Esophagus squamous epithelium (tissue), 5 donors: ENCODE data around the gene PLCB1. TPM values are rescaled to one million over a fixed set of nuclear protein-coding genes. Genes with fewer than 3 reads are reported as not detected.

Source experiments
- DNase-seq: peaks from one replicate; lab custom pipeline; 2025; lab: John Stamatoyannopoulos, UW
- H3K27ac ChIP-seq, 4 donors: fragments of 200-600 bp; sonication (generic); one replicate each; pipeline ENCODE4 v1.5.1; 2016 to 2019; ENCODE audit warnings: mild to moderate bottlenecking in 1 of 4
- H3K27me3 ChIP-seq, 4 donors: fragments of 200-600 bp; sonication (generic); 1 replicate in 3 of 4; 2 replicates in 1 of 4; pipeline versions ENCODE4 v1.5.1 to v1.6.0; 2017 to 2021; ENCODE audit warnings: antibody characterized with exemption in 1 of 4
- H3K36me3 ChIP-seq, 3 donors: fragments of 200-600 bp; sonication (generic); one replicate each; pipeline ENCODE4 v1.5.1; 2016 to 2019
- H3K4me1 ChIP-seq, 3 donors: fragments of 200-600 bp; sonication (generic); one replicate each; pipeline ENCODE4 v1.5.1; 2017 to 2019
- H3K4me3 ChIP-seq, 4 donors: fragments of 200-600 bp; sonication (generic); 1 replicate in 3 of 4; 2 replicates in 1 of 4; pipeline ENCODE4 v1.5.1; 2016 to 2019; ENCODE audit warnings: mild to moderate bottlenecking in 2 of 4, moderate library complexity in 1 of 4
- H3K9me3 ChIP-seq, 3 donors: fragments of 200-600 bp; sonication (generic); one replicate each; pipeline ENCODE4 v1.5.1; 2016 to 2019
- POLR2A ChIP-seq, 4 donors: fragments of 450-650 bp; IDR thresholded peaks; one replicate each; pipeline ENCODE4 v1.6.1; 2017; ENCODE audit warnings: antibody characterized with exemption in 4 of 4, mild to moderate bottlenecking in 4 of 4, moderate library complexity in 3 of 4
- WGBS, 2 donors: methylation state at CpG; one replicate each; pipeline ENCODE4 v1.1.5; 2018; 5-methylcytosine and 5-hydroxymethylcytosine counted together
- intact Hi-C: fragments of 100-400 bp; cut with DNase I; formaldehyde crosslinking; loops from one replicate; pipeline ENCODE4 v1.15.0; 2022
- total RNA-seq, 4 donors: library from RNA; depleted of rRNA; stranded (reverse); fragments of >200 nt; gene quantifications; one replicate each; pipeline ENCODE4 v1.1.0, GENCODE V29; 2016
- TF ChIP-seq, protein P1 (sequence below), 6 experiments: fragments of 450-650 bp in 4 of 6; fragments of 200-600 bp in 2 of 6; sonication (generic) in 2 of 6; IDR thresholded peaks; one replicate each; pipeline ENCODE4 v1.5.1; 2016 to 2019; ENCODE audit warnings: antibody characterized with exemption in 6 of 6, mild to moderate bottlenecking in 4 of 6, moderate library complexity in 4 of 6
- donor health status: DM: yes; HTN: yes; CAD: no.

Gene PLCB1
- total RNA-seq, 4 donors from 2014 or later, result 1.9 to 20.4 (median 5.0) TPM

DNA sequence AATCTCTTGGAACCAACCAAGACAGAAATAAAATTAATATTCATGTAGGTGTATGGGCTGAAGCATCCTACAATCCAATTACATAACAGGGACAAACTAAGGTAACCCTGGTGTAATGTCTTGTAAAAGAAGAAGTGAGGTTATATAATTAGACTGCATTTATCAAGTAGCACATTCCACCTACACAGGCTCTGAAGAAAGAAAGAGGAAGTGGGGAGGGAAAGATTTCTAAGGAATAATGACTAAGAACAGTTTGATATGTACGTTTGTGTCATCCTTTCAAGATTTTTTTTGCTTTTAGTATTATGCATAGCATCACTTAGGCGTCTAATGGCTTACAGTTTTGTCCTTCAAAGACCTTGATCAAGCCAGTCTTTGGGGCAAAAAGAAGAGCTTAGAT is 139.7 kb downstream of the PLCB1 start:
- Histone ChIP-seq H3K27me3 (no peaks in the 10 kb centered on the region), H3K9me3 (no peaks in the 10 kb centered on the region), H3K36me3 (no peaks in the 10 kb centered on the region), H3K4me1 (no peaks in the 10 kb centered on the region), H3K4me3 (no peak overlapping the region), H3K27ac (no peak overlapping the region)
- intact Hi-C loops, result no loop called here
- 44 to 45% methylated on average over 2 of the region's 2 CpGs for WGBS, 2 donors
- TF ChIP-seq, protein P1, sequence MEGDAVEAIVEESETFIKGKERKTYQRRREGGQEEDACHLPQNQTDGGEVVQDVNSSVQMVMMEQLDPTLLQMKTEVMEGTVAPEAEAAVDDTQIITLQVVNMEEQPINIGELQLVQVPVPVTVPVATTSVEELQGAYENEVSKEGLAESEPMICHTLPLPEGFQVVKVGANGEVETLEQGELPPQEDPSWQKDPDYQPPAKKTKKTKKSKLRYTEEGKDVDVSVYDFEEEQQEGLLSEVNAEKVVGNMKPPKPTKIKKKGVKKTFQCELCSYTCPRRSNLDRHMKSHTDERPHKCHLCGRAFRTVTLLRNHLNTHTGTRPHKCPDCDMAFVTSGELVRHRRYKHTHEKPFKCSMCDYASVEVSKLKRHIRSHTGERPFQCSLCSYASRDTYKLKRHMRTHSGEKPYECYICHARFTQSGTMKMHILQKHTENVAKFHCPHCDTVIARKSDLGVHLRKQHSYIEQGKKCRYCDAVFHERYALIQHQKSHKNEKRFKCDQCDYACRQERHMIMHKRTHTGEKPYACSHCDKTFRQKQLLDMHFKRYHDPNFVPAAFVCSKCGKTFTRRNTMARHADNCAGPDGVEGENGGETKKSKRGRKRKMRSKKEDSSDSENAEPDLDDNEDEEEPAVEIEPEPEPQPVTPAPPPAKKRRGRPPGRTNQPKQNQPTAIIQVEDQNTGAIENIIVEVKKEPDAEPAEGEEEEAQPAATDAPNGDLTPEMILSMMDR (IDR thresholded peaks at IDR 0.05), result no peak
- no peak for TF ChIP-seq POLR2A (IDR thresholded peaks at IDR 0.05)
- DNase-seq, result no peak

DNA sequence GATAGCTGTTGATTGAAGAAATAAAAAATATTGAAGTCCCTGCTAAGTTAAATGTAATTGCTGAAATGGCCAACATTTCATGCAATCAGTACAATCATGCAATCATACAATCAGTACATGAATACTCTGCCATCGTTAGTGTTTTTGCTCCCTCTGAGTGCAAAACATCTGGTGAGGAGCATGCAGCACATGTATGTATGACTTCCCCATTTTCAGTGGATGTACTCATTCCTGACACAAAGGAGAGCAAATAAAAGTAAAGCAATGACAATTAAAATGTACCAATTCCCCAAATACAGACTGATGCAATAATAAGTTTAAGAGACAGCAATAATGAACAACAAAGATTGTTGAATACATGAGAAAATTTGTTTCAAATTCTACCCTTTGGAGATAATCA is 140.7 kb downstream of the PLCB1 start:
- Histone ChIP-seq H3K4me1 (no peaks in the 10 kb centered on the region), H3K36me3 (no peaks in the 10 kb centered on the region), H3K27ac (no peak overlapping the region), H3K9me3 (no peaks in the 10 kb centered on the region), H3K27me3 (no peaks in the 10 kb centered on the region), H3K4me3 (no peak overlapping the region)
- intact Hi-C loops, result no loop called here
- 53 to 65% methylated on average over 1 of the region's 1 CpG for WGBS, 2 donors
- no peak for DNase-seq
- TF ChIP-seq, protein P1 (IDR thresholded peaks at IDR 0.05), result no peak
- TF ChIP-seq POLR2A (IDR thresholded peaks at IDR 0.05), result no peak

DNA sequence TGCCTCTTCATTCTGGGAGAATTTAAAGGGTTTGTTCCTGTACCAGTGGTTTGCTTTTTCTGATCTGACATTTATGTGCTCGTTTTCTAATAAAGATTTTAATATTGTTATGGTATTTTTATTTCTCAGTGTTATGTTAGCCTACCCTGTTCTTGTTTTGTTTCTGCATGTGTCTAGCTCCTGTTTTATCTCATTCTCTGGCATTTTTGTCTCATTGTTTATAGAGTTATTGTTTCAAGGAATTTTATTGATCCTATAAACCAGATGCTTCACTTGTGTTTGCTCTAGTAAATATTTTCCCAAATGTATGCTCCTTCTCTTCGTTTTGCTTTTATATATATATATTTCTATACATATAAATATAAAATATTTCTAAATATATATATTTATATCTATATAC is 152.8 kb downstream of the PLCB1 start:
- Histone ChIP-seq H3K36me3 (no peaks in the 10 kb centered on the region), H3K4me1 (no peaks in the 10 kb centered on the region), H3K4me3 (no peak overlapping the region), H3K27me3 (no peaks in the 10 kb centered on the region), H3K27ac (no peak overlapping the region), H3K9me3 (no peaks in the 10 kb centered on the region)
- no peak for DNase-seq
- intact Hi-C loops, result no loop called here
- TF ChIP-seq POLR2A (IDR thresholded peaks at IDR 0.05), result no peak
- WGBS, 2 donors, result 55 to 61% methylated on average over 2 of the region's 2 CpGs

DNA sequence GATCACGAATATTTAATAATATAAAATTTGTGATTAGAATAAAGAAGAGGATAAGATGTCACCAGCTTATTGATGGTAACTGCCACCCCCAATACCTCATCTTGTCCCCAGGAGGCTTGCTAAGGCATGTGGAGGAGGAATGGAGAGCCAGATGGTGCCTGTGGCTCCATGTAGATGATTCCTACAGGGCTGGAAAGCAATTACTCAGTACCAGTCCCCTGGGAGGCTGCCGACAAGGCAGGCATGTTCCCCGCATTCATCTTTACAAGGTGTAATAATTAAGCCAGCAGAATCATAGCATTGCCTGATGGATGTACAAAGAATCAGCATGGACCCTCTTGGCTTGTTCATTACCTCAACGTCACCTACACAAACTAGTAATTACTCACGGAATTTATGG is 155.3 kb downstream of the PLCB1 start:
- Histone ChIP-seq H3K36me3 (no peaks in the 10 kb centered on the region), H3K27ac (no peak overlapping the region)
- intact Hi-C loops, result no loop called here

DNA sequence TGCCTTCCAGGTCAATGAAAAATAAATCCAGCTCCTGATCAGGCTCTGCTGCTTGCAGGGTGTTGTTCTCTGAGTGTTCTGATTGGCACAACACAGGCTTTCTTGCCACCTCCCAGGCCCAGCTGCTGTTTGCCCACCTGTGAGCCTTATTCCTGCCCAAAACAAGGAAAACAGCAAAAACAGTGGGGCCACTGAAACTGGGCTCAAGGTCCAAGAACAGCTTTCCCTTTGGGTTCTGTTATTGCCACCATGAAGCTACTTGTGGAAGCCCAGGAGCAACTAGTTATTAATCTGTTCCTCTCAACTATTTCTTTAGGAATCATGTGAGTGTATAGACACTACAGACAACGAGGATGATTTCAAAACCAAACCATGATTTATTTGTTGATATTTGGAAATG is 159.1 kb downstream of the PLCB1 start:
- Histone ChIP-seq H3K9me3 (no peaks in the 10 kb centered on the region), H3K4me3 (no peak overlapping the region), H3K27ac (no peak overlapping the region), H3K27me3 (no peaks in the 10 kb centered on the region), H3K36me3 (no peaks in the 10 kb centered on the region), H3K4me1 (peaks cover 0 to 6% (median 0%) of the 10 kb centered on the region in 3 donors)
- no peak for DNase-seq
- TF ChIP-seq, protein P1 (IDR thresholded peaks at IDR 0.05), result no peak
- TF ChIP-seq POLR2A (IDR thresholded peaks at IDR 0.05), result no peak
- intact Hi-C loops, result no loop called here
- WGBS, 2 donors, result 43 to 54% methylated on average over 1 of the region's 1 CpG

More for the DNA sequence above, 155.3 kb downstream of the PLCB1 start:
- H3K4me3 ChIP-seq, result no peak overlapping the region
- TF ChIP-seq, protein P1 (IDR thresholded peaks at IDR 0.05), result no peak
- TF ChIP-seq POLR2A (IDR thresholded peaks at IDR 0.05), result no peak
- no peak for DNase-seq
- no peaks in the 10 kb centered on the region for H3K9me3 ChIP-seq
- H3K4me1 ChIP-seq, result peaks cover 0 to 6% (median 0%) of the 10 kb centered on the region in 3 donors
- no peaks in the 10 kb centered on the region for H3K27me3 ChIP-seq
- WGBS, 2 donors, result 89 to 92% methylated on average over 5 of the region's 5 CpGs

DNA sequence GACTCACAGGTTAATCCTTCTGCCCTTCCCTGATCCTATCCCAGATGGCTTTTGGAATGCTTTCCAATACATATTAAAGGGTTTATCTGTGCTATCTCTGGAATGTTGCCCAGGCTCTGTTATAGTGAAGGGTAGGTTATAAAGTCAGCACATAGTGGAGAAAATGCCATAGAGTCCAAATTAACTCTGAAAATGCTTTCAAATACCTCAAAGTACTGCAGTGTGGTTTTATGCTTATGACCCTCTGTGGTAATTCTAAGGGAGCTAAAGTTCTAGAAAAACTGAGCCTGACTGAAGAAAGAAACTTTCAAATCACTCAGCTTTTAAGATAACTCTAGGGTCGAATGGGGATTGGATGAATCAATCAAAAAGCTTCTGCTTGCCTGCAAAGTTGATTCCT is 159.8 kb downstream of the PLCB1 start:
- Histone ChIP-seq H3K4me3 (no peak overlapping the region), H3K4me1 (peaks cover 0 to 6% (median 0%) of the 10 kb centered on the region in 3 donors), H3K27ac (no peak overlapping the region), H3K36me3 (no peaks in the 10 kb centered on the region), H3K27me3 (no peaks in the 10 kb centered on the region), H3K9me3 (no peaks in the 10 kb centered on the region)
- intact Hi-C loops, result no loop called here
- WGBS, 2 donors, result 40 to 47% methylated on average over 1 of the region's 1 CpG
- no peak for DNase-seq
- TF ChIP-seq POLR2A (IDR thresholded peaks at IDR 0.05), result no peak
- TF ChIP-seq, protein P1 (IDR thresholded peaks at IDR 0.05), result no peak
